Renal pelvis (tissue), 4 donors: Measurements from ENCODE around the gene MXD4. TPM values are rescaled to one million over a fixed set of nuclear protein-coding genes. Genes with fewer than 3 reads are reported as not detected.

Experiments
- DNase-seq: peaks from one replicate; pipeline ENCODE4 v3.0.0-alpha.2; 2013
- polyA plus RNA-seq, 3 donors: library from polyadenylated mRNA; unstranded; fragments of 120-200 nt; gene quantifications; one replicate each; pipeline ENCODE4 v1.2.1, GENCODE V29; 2013; ENCODE audit not compliant: insufficient read length in 3 of 3

Gene MXD4
- polyA plus RNA-seq, 3 donors = 68.4 to 76.6 (median 76.2) TPM

- DNase-seq = no peak
Observed at GRCh38 chr4:2296631-2297601, 35.0 kb upstream of the MXD4 start.

GRCh38 chr4:2295900-2296442 lies 34.1 kb upstream of the MXD4 start:
- DNase-seq = no peak

GRCh38 chr4:2295500-2295899 lies 33.6 kb upstream of the MXD4 start:
- DNase-seq = no peak

GRCh38 chr4:2292646-2293108 lies 30.8 kb upstream of the MXD4 start:
- DNase-seq = peak; percentile 48

GRCh38 chr4:2291705-2292645 lies 30.1 kb upstream of the MXD4 start:
- DNase-seq = no peak

- DNase-seq = no peak
Observed at GRCh38 chr4:2290974-2291704, 29.2 kb upstream of the MXD4 start.

- DNase-seq = no peak
Observed at GRCh38 chr4:2290488-2290887, 28.6 kb upstream of the MXD4 start.

GRCh38 chr4:2289955-2290333 lies 28.0 kb upstream of the MXD4 start:
- DNase-seq = no peak

GRCh38 chr4:2289311-2289954 lies 27.5 kb upstream of the MXD4 start:
- DNase-seq = no peak

- no peak for DNase-seq
Observed at GRCh38 chr4:2288051-2288541, 26.2 kb upstream of the MXD4 start.

GRCh38 chr4:2287594-2287915 lies 25.6 kb upstream of the MXD4 start:
- no peak for DNase-seq

GRCh38 chr4:2286904-2287593 lies 25.1 kb upstream of the MXD4 start:
- no peak for DNase-seq

GRCh38 chr4:2285613-2286381 lies 23.9 kb upstream of the MXD4 start:
- no peak for DNase-seq

- DNase-seq = no peak
Observed at GRCh38 chr4:2284934-2285612, 23.2 kb upstream of the MXD4 start.

- no peak for DNase-seq
Observed at GRCh38 chr4:2284161-2284933, 22.4 kb upstream of the MXD4 start.

GRCh38 chr4:2283199-2283711 lies 21.3 kb upstream of the MXD4 start:
- no peak for DNase-seq

GRCh38 chr4:2281575-2282343 lies 19.9 kb upstream of the MXD4 start:
- DNase-seq = no peak
